PC-3 (cell line): ENCODE results near the gene WWC1.

Experiments
- EZH2 ChIP-seq: fragments of 300-600 bp; sonication (generic); IDR thresholded peaks from one replicate; pipeline ENCODE4 v1.6.1; 2017; ENCODE audit warnings: antibody characterized with exemption, mild to moderate bottlenecking, low read length; ENCODE audit not compliant: unreplicated experiment
- TF ChIP-seq, protein P1 (sequence below): fragments of 300-600 bp; sonication (generic); conservative IDR thresholded peaks from 2 replicates; pipeline ENCODE4 v1.5.1; 2017; ENCODE audit warnings: antibody characterized with exemption, low read depth, mild to moderate bottlenecking, low read length

DNA sequence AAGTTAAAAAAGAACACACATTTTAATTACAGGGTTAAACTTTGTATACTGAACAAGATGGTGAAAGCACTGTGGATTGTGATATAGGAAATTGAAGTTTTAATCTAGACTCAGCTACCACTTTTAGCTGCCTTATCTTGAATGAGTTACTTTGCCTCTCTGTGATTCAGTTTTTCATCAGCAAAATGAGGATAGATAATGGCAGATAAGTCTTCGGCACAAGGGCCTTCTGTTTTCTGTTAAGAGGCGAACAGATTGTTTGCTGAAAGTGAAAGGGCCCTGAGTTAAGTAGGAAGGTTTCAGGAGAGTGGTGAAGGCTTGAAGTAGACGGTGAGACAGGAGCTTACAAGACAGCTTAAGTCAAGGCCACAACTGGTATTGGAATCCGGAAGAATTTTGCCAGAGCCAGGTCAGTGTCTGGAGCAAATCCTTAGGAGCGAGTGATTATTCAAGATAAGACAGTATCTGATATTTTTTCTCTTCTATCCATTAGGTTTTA is 202.7 kb downstream of the WWC1 start:
- TF ChIP-seq, protein P1, sequence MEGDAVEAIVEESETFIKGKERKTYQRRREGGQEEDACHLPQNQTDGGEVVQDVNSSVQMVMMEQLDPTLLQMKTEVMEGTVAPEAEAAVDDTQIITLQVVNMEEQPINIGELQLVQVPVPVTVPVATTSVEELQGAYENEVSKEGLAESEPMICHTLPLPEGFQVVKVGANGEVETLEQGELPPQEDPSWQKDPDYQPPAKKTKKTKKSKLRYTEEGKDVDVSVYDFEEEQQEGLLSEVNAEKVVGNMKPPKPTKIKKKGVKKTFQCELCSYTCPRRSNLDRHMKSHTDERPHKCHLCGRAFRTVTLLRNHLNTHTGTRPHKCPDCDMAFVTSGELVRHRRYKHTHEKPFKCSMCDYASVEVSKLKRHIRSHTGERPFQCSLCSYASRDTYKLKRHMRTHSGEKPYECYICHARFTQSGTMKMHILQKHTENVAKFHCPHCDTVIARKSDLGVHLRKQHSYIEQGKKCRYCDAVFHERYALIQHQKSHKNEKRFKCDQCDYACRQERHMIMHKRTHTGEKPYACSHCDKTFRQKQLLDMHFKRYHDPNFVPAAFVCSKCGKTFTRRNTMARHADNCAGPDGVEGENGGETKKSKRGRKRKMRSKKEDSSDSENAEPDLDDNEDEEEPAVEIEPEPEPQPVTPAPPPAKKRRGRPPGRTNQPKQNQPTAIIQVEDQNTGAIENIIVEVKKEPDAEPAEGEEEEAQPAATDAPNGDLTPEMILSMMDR, result no peak
- TF ChIP-seq EZH2, result no peak
